Measurements from ENCODE around the gene THEM4.
"Not testable (repeated sequence)": the region's sequence is repeated elsewhere in the genome, so short reads cannot be mapped to it uniquely, and the experiment has no call there.

Gene THEM4

DNA sequence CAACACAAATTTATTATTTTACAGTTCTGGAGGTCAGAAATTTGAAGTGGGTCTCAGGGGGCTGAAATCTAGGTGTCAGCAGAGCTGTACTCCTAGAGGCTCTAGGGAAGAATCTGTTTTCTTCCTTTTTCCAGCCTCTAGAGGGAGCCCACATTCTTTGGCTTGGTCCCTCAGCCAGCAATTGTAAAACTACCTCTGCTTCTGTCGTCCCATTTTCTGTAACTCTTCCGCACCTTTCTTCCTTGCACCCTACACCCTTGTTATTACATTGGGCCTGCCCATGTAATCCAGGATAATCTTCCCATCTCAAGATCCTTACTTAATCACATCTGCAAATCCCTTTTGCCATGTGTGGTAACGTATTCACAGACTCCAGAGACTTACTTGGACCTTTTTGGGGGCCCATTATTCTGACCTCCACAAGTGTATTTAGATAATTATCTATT is 24.8 kb upstream of the THEM4 start:
- peak; percentile 27 for DNase-seq

DNA sequence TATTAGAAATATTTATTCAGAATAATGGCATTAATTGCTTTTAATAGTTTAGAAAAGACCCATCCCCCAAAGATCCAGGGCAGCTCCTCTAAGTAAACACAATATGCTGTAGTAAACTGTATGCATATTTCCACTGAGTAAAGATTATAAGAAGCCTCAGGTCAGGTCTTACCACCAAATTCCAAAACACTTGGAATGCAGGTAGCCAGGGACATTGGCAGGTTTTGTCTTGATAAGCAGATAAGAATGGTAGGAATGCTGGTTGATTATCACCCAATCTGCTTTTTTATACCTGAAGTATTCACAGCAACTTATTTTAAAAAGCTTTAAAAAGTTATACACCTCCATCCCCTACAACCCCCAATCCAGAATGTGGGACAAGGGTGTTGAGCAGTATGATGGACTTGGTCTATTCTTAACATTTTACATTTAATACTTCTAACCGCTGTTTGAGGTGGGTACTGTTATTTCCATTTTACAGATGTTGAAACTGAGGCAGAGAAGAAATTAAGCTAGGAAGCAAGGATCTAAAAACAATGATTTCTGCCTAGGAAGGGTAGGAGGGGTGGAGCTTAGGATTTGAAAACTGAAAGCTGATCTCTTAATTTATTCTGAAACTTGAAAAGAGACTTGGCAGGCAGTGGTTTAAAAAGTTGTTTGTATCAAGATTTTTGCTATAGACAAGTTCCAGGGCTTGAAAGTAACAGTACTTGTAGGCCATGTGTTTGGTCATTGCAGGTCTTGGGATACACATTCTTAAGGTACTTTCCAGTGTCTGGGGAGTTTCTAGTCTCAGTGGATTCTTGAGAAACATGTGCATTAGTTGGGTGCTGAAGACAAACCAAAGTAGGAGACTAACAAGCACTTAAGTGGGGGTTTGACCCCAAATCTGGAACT is 15.6 kb upstream of the THEM4 start:
- DNase-seq = no peak

DNA sequence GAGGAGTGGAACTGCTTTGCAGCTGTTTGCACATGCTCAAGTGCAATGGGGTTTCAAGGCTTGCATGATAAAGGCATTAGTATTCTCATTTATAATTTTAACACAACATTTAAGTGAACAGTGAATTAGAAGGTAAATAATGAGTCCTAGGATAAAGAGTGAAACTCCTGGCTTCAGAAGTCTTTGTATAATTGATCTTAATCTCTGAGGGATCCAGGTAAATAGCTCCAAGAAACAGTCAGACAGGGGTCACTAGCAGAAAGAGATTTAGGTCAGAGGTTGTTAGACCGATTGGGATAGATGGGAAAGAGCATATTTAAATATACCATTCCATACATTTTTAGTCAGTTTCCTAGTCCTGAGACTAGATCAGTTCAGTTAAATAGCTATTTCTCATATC is 14.1 kb upstream of the THEM4 start:
- no peak for DNase-seq

DNA sequence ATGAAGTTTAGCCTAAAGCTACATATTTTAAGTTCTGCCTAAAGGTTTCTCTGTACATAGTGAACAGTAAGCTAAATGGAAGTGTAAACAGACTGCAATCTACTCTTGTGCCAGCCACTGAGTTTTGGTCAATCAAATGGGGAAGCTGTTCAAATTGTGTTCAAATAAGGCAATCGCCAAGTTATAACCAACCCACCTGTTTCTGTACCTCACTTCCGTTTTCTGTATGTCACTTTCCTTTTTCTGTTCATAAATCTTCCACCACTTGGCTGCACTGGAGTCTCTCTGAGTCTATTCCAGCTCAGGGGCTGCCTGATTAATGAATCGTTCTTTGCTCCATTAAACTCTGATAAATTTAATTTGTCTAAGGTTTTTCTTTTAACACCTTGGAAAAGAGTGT is 10.8 kb upstream of the THEM4 start:
- DNase-seq = peak; percentile 9

DNA sequence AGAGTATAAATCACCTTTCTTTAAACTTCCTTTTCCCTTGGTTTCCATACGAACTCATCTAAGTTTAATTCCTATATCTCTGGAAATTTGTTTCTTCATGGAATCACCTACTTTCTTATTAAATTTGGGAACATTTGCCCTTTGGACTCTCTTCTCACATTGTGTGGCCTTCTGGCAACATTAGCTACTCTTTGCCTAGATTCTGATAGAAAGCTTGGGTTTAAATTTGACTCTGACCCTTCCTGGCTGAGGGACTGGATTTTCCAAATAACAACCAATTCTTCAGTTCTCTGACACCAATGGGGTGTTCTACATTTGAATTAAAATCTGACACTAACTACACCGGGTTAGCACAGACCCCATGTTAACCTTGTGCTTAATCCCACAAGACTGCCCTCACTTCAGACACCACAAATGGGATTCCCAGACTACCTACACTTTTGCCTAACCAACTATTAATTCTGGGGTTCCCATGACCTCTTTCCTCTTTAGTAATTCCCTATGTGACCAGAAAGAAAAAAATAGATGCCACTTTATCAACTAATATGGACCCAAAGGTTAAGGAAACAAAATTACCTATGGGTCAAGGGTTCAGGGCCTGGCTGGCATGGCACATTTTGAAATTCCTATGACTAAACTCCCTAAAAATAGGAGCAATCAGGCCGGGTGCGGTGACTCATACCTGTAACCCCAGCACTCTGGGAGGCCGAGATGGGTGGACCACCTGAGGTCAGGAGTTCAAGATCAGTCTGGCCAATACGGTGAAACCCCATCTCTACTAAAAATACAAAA is 9.7 kb upstream of the THEM4 start:
- no peak for DNase-seq

DNA sequence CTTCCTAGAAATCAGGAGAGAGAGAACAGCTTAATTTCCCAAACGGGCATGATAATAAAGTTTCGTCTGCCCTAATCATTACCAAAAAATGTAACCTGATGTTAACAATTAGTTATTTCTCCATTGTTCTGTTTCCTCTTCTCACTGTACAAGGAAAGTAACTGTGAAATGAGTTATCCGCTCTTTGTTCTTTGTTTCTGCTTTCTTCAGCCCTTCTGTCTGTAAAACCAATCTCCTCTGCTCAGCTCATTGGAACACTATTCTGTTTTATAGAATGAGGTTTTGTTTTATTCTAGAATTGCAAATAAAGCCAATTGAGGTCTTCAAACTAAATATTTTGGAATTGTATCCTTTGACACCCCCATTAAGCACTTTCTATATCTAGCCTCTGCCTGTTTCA is 8.8 kb upstream of the THEM4 start:
- DNase-seq = no peak

DNA sequence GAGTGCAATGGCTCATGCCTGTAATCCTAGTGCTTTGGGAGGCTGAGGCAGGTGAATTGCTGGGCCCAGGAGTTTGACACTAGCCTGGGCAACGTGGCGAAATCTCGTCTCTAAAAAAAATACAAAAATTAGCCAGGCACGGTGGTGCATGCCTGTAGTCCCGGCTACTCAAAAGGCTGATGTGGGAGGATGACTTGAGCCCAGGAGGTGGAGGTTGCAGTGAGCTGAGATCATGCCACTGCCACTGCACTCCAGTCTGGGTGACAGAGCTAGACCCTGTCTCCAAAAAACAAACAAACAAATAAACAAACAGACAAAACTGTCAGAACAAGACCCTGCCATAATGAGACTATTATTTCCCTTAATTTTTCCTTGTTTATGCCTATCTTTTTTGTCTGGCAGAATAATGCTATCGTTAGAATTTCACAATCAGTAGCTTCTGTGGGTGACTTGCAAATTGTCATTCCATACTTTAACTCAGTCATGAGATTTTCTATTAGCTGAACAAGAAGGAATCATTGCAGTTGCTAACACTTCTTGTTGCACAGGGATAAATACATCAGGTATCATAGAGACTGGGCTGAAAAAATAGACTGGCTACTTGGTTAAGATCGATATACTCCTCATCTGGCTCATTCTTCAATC is 7.5 kb upstream of the THEM4 start:
- no peak for DNase-seq

DNA sequence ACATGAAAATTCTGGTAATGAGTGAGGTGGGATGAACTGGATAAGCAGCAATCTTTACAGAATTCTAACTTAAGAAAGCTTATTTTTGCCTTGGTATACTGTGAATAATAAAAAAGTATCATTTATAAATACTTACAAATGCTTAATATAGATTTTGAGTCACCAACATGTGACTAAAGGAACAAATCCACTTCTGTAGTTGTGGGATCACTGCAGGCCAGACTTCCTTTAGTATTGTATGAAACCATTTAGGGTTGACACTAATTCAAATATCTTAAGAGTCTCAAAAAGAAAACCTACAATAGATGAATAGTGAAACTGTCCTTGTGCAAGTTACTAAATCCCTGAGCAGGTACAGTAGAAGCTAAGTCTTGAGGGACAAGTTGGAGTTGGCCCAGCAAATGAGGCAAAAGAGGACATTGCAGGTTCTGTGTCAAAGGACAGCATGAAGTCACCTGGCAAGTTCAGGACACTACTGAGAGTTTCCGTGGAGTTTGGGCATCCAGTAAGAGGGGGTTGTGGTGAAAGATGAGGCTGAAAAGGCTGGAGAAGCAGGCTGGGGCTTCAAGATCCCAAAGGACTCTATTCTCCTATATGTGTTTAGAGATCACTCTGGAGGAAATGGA is 5.9 kb upstream of the THEM4 start:
- no peak for DNase-seq

DNA sequence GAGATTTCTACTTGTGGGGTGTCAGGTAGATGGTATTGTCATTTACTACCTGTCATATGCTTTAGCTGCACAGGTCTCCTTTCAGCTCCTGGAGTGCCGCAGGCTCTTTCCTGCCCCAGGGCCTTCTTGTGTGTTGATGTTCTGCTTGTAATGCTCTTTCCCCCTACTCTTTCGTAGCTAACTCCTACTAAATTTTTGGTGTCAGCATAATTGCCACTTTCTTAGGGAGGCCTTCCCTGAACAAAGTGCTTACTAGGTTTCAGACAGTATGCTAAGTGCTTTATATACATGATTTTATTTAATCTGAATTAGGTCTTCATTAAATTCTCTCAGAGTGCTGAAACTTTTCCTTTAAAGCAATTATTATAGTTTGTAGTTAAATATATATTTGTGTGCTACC is 4.8 kb upstream of the THEM4 start:
- no peak for DNase-seq

DNA sequence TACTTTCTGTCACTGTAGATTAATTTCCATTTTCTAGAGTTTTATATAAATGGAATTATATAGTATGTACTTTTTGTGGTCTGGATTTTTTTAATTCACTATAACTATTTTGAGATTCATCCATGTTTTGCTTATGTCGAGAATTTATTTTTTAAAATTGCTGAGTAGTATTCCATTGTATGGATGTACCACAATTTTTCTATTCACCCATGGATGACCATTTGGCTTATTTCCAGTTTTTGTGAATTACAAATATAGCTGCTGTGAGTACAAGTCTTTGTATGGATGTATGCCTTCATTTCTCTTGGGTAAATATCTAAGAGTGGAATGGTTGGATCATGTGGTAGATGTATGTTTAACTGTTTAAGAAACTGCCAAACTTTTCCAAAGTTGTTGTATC is 3.7 kb upstream of the THEM4 start:
- DNase-seq = no peak

DNA sequence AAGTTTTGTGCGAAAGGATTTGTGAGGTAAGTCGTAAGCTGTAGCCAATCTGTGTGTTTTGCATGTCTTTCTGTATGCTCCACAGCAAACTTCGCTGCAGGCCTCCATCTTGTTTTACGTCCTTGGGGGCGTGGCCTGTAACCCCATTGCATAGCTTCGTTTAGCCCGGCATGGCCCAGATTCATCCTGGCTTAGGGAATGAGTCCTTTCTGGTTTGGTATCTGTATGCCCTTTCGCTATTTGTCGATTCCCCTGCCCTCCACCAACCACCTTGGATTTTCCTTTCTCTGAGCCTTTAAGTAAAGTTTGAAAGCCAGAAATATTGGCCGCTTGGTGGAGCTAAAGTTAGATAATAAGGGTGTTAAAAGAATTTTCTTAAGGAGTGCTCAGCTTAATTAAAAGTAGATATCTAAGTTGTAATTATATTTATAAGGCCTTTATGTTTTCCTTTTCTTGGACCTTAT is 1.1 kb downstream of the THEM4 start:
- peak; percentile 11 for DNase-seq

DNA sequence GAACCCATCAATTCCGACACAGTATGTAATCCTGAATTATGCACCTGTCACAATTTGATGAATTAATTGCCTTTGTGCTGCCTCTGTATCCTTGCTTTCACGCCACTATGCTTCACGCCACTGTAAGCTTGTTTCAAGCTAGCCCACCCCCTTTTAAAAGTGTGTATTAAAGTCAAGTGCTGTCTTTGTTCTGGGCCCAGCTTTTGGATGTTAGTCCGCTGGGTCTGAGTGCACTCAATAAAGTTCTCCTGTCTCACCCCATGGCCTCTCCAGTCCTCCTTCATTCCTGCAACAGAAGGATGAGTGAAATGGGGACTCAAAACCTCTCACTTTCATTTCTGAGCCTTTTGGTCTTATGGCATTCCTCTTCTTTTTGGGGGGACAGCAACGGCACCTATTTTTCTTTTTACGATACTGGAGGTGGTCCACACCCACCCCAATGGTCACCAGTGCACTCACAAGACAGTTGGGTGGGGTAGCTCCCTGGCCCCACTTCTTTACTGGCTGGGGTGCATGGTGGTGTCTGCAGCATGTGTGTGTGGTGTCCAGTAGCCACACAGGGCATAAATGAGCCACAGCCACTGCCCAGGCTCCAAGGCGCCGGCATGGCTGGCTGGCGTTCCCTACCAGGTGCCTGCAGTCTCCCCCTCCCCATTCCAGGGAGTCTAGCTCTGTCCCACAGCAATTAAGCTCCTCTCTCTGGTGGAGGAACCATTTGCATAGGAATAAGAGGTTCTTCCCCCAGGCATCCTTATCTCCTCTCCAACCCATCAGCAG is 1.8 kb downstream of the THEM4 start:
- DNase-seq = no peak

DNA sequence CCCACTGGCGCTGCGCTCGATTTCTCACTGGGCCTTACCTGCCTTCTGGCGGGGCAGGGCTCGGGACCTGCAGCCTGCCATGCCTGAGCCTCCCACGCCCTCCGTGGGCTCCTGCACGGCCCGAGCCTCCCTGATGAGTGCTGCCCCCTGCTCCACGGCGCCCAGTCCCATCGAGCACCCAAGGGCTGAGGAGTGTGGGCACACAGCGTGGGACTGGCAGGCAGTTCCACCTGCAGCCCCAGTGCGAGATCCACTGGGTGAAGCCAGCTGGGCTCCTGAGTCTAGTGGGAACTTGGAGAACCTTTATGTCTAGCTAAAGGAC is 3.0 kb downstream of the THEM4 start:
- not testable (repeated sequence) for DNase-seq

DNA sequence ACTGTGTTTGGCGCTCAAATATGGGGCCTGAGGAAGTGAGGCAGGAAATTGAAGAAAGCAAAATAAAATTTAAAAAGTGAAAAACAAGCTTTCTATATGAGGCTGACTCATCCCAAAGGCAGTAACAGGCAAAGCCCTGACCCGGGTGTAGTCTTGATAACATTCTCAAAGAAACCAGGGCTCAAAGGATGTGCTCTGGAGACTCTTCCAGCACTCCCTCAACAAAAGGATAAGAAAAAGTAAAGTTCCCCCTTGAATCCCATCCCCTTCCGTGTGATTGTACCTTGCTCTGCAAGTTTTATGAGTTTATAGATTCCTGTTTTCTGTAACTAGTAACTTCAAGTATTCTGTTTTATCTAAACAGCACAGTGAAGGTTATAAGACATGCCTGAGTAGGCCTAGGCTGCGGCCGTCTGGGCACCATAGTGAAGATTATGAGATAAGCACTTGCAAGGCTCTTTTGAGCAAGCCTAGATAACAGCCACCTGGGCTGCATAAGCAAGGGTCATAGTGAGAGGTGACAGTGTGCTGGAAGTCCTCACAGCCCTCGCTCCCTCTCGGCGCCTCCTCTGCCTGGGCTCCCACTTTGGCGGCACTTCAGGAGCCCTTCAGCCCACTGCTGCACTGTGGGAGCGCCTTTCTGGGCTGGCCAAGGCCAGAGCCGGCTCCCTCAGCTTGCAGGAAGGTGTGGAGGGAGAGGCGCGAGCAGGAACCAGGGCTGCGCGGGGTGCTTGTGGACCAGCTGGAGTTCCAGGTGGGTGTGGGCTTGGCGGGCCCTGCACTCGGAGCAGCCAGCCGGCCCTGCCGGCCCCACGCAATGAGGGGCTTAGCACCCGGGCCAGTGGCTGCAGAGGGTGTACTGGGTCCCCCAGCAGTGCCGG is 3.6 kb downstream of the THEM4 start:
- DNase-seq = peak; percentile 81

DNA sequence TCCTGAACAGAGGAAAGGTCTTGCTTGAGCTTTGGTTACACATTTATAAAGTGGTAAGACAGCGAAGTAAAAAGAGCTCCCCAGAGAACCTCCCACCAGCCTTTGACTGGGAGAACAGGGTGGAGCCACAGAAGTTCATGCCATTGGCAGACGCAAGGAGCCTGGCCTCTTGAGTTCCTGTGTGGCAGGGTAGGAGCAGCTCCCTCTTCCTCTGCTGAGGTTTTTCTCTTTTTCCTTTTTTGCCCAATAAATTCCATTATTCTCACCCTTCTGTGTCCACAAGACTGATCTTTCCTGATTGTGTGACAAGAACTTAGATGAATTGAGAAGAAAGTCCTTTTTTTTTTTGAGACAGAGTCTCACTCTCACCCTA is 4.3 kb downstream of the THEM4 start:
- peak; percentile 85 for DNase-seq

DNA sequence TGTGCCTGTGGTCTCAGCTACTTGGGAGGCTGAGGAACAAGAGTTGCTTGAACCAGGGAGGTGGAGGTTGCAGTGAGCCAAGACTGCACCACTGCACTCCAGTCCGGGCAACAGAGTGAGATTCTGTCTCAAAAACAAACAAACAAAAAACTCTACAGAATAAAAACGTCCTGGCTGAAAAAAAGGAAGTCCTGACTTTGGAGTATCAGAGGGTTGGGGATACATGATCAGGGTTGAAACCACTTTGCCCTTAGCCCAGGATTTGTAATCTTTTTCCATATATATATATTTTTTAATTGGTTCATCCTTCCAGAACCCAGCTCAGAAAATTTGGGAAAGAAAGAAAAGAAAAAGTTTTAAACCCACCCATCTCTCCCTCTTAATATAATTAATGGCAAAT is 6.5 kb downstream of the THEM4 start:
- no peak for DNase-seq

DNA sequence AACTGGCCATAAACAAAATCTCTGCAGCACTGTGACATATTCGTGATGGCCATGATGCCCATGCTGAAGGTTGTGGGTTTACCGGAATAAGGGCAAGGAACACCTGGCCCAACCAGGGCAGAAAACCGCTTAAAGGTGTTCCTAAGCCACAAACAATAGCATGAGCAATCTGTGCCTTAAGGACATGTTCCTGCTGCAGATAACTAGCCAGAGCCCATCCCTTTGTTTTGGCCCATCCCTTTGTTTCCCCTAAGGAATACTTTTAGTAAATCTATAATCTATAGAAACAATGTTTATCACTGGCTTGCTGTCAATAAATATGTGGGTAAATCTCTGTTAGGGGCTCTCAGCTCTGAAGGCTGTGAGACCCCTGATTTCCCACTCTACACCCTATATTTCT is 8.5 kb downstream of the THEM4 start:
- not testable (repeated sequence) for DNase-seq

DNA sequence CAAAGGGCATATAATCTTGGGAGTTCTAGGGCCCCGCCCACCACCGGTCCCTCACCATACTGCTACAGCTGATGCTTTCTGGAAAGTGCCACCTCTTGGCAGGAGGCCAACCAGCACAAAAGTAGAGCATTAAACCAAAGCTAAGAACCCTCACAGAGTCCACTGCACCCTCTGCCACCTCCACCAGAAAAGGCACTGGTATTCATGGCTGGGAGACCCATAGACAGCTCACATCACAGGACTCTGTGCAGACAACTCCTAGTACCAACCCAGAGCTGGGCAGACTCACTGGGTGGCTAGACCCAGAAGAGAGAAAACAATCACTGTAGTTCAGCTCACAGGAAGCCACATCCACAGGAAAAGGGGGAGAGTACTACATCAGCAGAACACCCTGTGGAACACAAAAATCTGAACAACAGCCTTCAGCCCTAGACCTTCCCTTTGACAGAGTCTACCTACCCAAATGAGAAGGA is 10.8 kb downstream of the THEM4 start:
- DNase-seq = no peak

DNA sequence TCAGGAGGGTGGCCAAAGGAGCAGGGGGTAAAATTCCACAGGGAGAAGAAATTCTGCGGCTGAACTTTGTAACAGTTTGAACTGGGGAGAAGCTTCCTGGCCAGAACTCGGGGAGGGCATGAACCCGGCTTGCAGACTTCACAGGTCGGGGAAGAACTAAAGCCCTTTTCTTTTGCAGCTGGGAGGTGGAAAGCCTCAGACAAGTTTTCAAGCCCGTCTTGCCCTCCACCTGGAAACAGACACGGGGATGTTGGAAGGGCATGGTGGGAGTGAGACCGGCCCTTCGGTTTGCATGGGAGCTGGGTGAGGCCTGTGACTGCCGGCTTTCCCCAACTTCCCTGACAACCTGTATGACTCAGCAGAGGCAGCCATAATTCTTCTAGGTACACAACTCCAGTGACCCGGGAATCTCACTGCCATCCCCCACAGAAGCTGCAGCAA is 11.3 kb downstream of the THEM4 start:
- no peak for DNase-seq

DNA sequence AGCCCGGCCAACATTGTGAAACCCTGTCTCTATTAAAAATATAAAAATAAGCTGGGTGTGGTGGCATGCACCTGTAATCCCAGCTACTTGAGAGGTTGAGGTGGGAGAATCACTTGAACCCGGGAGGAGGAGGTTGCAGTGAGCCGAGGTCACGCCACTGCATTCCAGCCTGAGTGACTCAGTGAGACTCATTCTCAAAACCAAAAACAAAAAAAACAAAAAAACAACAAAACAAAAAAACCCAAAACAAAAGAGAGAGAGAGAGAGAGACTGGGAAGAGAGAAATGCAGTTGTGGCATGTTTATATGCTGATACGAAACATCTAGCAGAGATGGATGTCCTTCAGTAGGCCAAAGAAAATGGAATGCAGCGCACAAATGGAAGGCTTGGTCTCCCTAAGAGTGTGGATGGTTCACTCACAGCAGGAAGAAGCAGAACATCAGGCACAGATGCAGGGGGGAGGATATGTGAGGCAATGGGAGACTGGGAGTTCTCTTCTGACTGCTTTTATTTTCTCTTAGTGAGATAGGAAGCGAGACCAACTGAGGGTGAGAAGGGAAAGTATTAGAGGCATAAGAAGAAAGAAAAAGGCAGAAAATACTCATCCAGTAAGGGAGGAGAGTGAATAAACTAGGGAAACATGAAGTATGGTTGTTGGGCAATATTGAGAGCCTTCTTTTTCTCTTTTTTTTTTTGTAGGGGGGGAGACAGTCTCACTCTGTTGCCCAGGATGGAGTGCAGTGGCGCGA is 16.0 kb downstream of the THEM4 start:
- DNase-seq = no peak

Data from GF-D8 (cell line).